ENCODE measurements around the gene CAMK1D. TPM values are rescaled to one million over a fixed set of nuclear protein-coding genes. Genes with fewer than 3 reads are reported as not detected.
"Not testable (repeated sequence)": the region's sequence is repeated elsewhere in the genome, so short reads cannot be mapped to it uniquely, and the experiment has no call there.

CAMK1D gene
- total and polyA plus RNA-seq, 2 donors (not counting 3 experiments of a cell fraction or from before 2014, with no cell fraction given) = 0.37 to 4.2 TPM

- H3K9me1 ChIP-seq (replicated peaks; ENCODE audit: control insufficient read depth, extremely low read depth, insufficient read depth, low read length) = no peaks in the 10 kb centered on the region
- no peaks in the 10 kb centered on the region for H4K20me1 ChIP-seq (replicated peaks; ENCODE audit: control insufficient read depth, extremely low read depth, insufficient read depth, low read length)
- no peaks in the 10 kb centered on the region for H3K9me3 ChIP-seq (replicated peaks; ENCODE audit: control insufficient read depth, insufficient read depth, low read length)
- peak; percentile 69 for FAIRE-seq
- no peak for DNase-seq (ENCODE audit: low read depth, low spot score)
- peak; percentile 19 for TF ChIP-seq POLR2AphosphoS5 (IDR thresholded peaks at IDR 0.05; ENCODE audit: insufficient read depth, low read depth, low read length)
- TF ChIP-seq FOS (IDR thresholded peaks at IDR 0.05; ENCODE audit: borderline replicate concordance, insufficient read depth, low read length) = peak; percentile 44
- peak; percentile 15 for TF ChIP-seq JUN (IDR thresholded peaks at IDR 0.05; ENCODE audit: borderline replicate concordance, insufficient read depth, insufficient read length, low read depth)
- TF ChIP-seq EZH2 (IDR thresholded peaks at IDR 0.05; ENCODE audit: borderline replicate concordance, low read depth, low read length, severe bottlenecking) = no peak
- H3K27ac ChIP-seq (ENCODE audit: insufficient read depth, low read depth, low read length) = peak overlapping the region; percentile 23
- no peak overlapping the region for H3K4me3 ChIP-seq (replicated peaks in 1 of 3; ENCODE audit: insufficient read depth in 1 of 3, low read depth in 1 of 3, low read length in 3 of 3)
- no peak overlapping the region for H3K4me2 ChIP-seq (ENCODE audit: insufficient read depth, low read length)
- H3K79me2 ChIP-seq (ENCODE audit: control insufficient read depth, insufficient read depth, low read length) = no peaks in the 10 kb centered on the region
- no peaks in the 10 kb centered on the region for H3K27me3 ChIP-seq (ENCODE audit: control insufficient read depth in 2 of 2, insufficient read depth in 2 of 2, low read length in 2 of 2)
- peak overlapping the region; percentile 7 for H2AFZ ChIP-seq (ENCODE audit: low read depth, low read length)
- no peak overlapping the region for H3K9ac ChIP-seq (replicated peaks; ENCODE audit: extremely low read depth, insufficient read depth, low read length)
- BruUV-seq (replicated peaks) = TSS peak; percentile 63
- peaks cover 38% of the 10 kb centered on the region for H3K4me1 ChIP-seq (ENCODE audit: control insufficient read depth, extremely low read depth, insufficient read depth, low read length)
- ChIA-PET POLR2A (no interaction called here), CTCF (interaction anchor here (0.9 to 7.8 kb wide), 10 partner anchors 8 to 448 kb away, joined by 3 to 120 read pairs (median 4); partner anchors contain the start of gene OPTN)
- no peaks in the 10 kb centered on the region for H3K36me3 ChIP-seq (ENCODE audit: control insufficient read depth in 2 of 2, extremely low read depth in 1 of 2, insufficient read depth in 2 of 2, low read length in 2 of 2)
- dilution Hi-C loops (cut with MboI; ENCODE audit: extremely low pct_ligation_motif_present, low sequenced_read_pairs) = no loop called here
- intact Hi-C loops (cut with micrococcal nuclease) = no loop called here
Observed at GRCh38 chr10:12712293-12712983, 363.1 kb downstream of the CAMK1D start.

GRCh38 chr10:12712984-12713316, 363.6 kb downstream of the CAMK1D start:
- H3K27me3 ChIP-seq (ENCODE audit: control insufficient read depth in 2 of 2, insufficient read depth in 2 of 2, low read length in 2 of 2); FAIRE-seq; BruUV-seq (replicated peaks); H2AFZ ChIP-seq (ENCODE audit: low read depth, low read length); H3K27ac ChIP-seq (ENCODE audit: insufficient read depth, low read depth, low read length); H3K9me1 ChIP-seq (replicated peaks; ENCODE audit: control insufficient read depth, extremely low read depth, insufficient read depth, low read length); POLR2A ChIA-PET; H3K9me3 ChIP-seq (replicated peaks; ENCODE audit: control insufficient read depth, insufficient read depth, low read length); H3K36me3 ChIP-seq (ENCODE audit: control insufficient read depth in 2 of 2, extremely low read depth in 1 of 2, insufficient read depth in 2 of 2, low read length in 2 of 2); dilution Hi-C loops (cut with MboI; ENCODE audit: extremely low pct_ligation_motif_present, low sequenced_read_pairs); DNase-seq (ENCODE audit: low read depth, low spot score); H3K4me2 ChIP-seq (ENCODE audit: insufficient read depth, low read length); H3K4me3 ChIP-seq (replicated peaks in 1 of 3; ENCODE audit: insufficient read depth in 1 of 3, low read depth in 1 of 3, low read length in 3 of 3); H4K20me1 ChIP-seq (replicated peaks; ENCODE audit: control insufficient read depth, extremely low read depth, insufficient read depth, low read length); H3K79me2 ChIP-seq (ENCODE audit: control insufficient read depth, insufficient read depth, low read length); H3K9ac ChIP-seq (replicated peaks; ENCODE audit: extremely low read depth, insufficient read depth, low read length); intact Hi-C loops (cut with micrococcal nuclease): not testable (repeated sequence)
- H3K4me1 ChIP-seq (ENCODE audit: control insufficient read depth, extremely low read depth, insufficient read depth, low read length) = peaks cover 33% of the 10 kb centered on the region
- CTCF ChIA-PET = interaction anchor here (1.1 to 7.8 kb wide), 5 partner anchors 56 to 449 kb away, joined by 3 to 120 read pairs (median 48); partner anchors contain the start of gene OPTN

Data from endothelial cell of umbilical vein (primary cell).